ENCODE measurements around the gene BBLN.

GRCh38 chr9:128190516-128191405 lies 30.7 kb downstream of the BBLN start:
- TF ChIP-seq CTCF (IDR thresholded peaks at IDR 0.05) (no peak), EZH2 (IDR thresholded peaks at IDR 0.05; ENCODE audit: borderline replicate concordance, insufficient read depth, low read depth, low read length, poor library complexity, severe bottlenecking) (no peak)

Data from B cell (primary cell).